ENCODE data around the gene PAPOLA. TPM values are rescaled to one million over a fixed set of nuclear protein-coding genes. Genes with fewer than 3 reads are reported as not detected.

Gene PAPOLA
- polyA plus RNA-seq, 3 donors: 193 to 254 (median 210) TPM

DNA sequence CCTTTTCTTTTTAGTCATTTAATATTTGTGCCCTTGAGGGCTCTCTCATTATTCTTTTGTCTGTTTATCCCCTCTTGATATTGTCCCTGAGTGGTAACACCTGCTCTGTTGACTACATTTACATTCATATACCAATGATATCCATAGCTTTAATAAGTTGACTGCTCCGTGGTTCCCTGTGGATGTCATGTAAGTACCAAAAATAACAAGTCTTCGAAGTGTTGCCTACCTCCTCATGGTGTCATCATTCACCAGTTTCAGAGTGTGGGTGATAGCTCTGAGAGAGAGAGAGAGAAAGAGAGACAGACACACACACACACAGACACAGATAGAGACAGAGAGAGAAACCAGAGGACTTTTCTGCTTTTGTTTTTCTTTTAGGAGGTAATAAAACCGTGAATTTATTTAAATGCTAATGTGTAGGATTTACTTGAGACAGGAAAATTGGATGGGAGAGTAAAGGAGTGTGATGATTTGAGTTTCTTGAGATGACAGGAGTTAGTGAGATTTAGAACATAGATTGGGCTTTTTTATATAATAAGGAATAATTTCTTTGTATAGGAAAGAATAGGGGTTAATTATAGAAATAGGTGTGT is 52.2 kb downstream of the PAPOLA start:
- DNase-seq: no peak

DNA sequence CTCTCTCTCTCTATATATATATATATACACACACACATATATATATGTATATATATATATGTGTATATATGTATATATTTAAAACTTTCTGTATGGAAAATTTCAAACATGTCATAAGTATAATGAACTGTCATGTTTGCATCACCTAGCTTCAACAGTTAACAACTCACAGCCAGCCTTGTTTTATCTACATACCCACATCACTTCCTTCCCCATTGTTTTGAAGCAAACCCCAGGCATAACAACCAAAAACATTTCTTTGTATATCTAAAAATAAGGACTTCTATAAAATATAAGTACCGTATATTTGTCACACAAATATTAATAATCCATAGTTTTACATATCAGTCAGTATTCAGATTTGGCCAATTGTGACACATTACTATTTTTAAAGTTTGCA is 57.4 kb downstream of the PAPOLA start:
- no peak for DNase-seq

DNA sequence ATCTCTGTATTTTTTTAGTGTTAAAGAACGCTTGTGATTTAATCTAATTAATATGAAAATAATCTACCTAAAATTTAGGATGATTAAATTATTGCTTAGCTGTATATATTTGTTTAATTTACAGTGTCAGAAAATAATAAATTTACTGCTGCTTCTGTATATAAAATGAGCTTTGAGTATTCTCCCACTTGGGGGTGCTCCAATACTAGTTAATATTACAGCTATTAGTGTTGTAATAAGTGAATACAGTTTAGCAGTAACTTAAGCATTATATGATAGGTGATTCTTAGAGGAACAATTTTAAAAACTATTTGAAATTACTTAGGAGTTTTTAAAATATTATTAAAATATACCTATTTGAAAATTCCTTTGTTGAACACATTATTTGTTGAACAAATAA is 62.2 kb downstream of the PAPOLA start:
- no peak for DNase-seq

DNA sequence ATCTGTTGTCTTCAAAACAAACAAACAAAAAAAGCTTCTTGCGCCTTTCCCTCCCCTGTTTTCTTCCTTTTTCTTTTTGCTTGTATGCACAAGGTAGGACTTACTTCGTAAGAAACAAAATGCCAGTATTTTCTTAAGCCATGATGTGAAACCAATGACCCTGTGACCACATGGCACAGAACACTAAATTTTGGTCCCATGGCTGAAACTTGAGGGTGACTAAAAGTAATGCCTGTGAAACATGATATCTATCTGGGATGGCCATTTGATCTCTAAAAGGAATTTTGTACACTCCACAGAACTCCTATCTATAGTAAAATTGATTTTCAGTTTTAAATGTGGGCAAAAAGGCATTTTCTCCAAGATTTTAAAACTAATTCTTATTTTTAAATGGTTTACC is 63.6 kb downstream of the PAPOLA start:
- DNase-seq: peak; percentile 42

DNA sequence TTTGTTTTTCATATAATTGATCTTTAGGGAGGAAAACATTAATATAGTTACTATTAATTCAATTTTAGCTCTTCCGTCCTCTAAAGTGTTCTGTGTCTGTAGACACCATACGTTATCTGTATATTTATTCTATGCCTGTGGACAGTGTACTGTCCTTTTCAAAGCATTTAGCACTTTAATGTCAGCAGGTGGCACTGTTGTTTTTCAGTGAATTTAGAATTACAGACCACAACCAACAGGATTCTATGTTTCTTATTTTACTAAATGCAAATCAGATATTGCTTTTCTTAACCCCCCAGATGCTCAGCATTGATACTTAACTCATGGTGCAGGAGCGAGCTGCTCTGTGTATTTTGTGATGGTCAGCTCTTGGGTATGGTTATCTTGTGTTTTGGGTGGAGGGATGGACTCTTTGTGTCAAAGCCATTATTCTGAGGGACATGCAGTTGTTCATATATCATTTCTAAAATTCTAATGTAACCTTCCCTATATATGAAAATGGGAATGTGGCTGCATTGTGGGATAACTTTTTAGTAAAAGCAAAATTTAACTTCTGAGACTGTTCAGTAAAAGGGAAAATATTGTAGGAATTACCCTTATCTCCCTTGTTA is 65.2 kb downstream of the PAPOLA start:
- DNase-seq: no peak

DNA sequence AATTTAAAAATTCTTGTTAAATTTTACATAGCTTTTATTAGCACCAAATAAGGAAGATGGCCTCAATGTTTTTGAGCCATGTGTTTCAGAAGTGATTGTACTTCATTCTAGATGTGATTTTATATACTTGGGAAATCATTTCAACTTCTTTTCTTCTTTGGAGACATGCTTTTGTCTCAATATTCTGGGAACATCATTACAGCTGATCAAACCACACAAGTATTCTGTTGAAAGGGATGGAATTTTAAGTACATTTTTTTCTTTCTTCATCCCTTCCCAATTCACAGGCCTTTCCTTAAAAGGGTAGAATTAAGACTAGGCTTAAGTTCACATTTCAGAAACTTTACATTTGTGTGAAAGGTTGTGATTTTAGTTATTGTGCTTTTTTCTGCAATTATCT is 66.4 kb downstream of the PAPOLA start:
- no peak for DNase-seq

DNA sequence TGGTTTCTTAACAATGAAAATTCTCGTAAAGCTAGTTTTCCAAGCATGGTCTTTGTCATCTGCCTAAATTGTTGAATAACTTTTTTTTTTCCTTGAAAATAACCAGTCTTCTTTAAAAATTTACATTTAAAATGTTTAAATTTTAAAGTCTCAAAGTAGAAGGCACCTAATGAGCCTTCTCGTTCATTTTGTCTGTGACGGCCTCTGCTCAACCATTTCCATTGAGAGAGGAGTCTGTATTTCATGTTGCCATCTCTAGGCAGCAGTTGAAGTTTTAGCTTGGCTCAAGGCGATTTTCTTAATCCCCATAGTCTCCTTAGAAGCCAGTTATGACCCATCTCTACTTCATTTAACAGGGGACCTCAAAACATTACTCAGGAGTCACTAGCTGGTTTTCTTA is 69.1 kb downstream of the PAPOLA start:
- no peak for DNase-seq

DNA sequence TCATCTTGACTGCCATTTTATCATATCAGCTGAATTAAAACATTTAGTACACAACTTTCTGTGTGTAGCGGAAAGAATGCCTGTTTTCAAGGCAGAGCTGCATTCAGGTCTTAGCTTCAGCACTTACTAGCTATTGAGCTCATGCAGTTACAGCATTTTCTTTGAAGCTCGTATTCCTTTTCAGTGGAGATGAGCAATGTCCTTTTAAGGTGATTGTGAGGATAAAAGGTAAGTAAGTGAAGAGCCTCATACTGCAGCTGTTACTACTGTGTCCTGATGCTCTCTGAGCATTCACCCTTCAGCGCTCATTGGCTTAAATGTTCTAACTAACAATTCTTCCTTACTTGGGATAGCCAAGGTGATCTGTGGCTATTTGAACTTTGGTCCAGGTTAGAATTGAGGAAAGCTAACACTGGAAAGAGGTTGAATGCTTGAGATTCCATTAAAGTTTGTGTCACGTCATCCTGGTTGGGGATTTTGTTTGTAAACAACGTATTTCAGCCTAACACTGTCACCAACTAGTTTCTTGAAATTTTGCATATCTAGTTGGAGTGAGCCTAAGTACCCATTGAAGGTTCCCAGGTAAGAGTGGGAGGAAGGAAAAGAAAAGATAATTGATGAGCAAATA is 71.4 kb downstream of the PAPOLA start:
- no peak for DNase-seq

DNA sequence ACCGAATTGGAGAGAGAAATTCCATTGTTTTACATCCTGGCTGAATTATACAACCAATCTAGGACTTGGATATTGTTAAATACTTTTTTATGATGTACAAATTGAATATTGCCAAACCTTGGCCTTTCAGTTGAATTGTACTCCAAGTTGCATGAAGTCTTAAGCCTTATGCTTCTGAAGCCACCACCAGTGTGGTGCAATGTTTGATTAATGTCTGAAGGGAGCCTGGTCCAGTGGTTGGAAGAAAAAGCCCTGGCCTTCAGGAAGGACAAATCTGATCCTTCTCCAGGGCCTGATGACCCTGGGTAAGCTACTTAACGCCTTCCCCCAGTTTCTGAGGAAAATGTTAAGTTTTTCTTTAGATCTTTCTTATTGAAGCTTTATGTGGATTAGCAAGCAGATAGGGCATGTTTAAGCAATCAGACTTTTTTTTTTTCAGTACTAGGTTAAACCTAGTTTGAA is 72.0 kb downstream of the PAPOLA start:
- DNase-seq: no peak

DNA sequence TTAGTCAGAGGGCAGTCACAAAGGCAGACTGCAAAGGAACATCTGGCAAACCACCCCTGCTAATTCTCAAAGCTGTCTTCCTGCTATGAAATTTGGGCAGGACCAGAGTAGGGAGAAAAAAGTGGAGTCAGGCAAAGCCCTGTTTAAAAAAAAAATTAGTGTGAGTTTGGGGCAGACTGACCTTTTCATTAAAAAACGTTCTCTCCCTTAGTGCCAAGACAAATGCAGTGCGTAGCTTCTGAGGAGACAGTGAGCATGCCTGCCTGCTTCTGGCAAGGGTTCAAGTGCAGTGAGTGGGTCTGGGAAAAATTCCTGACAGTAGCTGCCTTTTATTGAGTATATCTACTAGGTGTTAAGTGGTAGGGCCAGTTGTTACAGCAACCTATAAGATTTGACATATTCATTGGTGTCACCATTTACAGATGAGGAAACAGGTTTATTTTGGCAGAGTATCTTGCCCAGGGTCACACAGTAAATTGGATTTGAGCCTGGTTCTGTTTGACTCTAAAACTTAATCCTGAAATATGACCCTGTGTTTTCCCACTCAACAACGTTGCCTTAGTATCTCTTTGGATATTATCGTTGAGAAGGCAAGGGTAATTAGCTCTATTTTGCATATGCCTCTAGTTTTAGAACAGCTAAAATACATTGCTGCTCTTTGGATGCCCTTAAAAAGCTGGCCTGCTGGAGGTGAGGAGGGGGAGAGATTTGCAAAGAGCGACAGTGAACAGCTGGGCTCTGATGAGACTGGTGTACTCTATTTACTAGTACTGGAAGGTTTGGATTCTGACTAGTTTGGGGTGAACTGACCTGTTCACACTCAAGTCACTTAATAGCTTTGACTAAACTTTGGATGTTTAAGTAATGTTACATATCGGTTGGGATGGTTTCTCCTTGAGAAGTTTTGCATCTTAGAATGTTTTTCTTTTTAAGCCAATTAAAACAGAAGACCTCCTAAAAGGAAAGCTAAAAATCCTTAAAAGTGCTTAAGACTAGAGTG is 72.8 kb downstream of the PAPOLA start:
- DNase-seq: no peak

DNA sequence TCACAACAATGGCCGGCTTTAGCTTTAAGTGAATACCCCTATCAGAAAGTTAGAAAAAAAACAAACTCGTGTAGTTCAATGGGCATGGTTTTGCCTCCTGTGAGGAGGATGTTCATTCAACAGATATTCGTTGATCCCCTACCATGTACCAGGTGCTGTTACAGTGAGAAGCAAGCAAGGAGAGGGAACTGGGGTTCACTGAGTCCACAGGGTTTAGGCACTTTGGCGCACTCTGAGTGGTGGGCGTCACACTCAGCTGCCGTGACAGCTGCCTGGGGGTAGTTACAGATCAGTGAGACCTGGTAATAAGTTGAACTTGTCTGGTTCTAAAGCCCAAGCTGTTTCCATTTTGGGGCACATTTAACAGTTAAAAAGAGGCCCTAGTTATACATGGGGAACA is 74.2 kb downstream of the PAPOLA start:
- DNase-seq: no peak

DNA sequence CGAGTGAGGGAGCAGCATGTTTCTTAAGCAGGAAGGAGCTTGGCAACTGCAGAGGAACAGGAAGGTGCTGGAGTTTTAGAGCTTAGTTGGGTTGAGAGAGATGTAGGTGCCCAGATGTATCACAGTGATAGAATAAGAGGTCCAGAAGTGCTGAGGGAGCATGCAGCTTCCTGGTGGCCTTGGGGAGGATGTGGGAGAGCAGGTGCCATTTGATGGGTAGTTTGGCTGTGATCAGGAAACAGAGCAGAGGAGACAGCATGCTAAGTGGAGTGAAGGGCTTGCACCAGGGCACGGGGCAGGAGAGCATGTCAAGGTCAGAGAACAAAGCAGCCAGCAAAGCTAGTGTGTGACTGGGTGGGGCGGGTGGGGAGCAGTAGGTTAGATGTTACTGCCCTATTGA is 74.8 kb downstream of the PAPOLA start:
- DNase-seq: no peak

DNA sequence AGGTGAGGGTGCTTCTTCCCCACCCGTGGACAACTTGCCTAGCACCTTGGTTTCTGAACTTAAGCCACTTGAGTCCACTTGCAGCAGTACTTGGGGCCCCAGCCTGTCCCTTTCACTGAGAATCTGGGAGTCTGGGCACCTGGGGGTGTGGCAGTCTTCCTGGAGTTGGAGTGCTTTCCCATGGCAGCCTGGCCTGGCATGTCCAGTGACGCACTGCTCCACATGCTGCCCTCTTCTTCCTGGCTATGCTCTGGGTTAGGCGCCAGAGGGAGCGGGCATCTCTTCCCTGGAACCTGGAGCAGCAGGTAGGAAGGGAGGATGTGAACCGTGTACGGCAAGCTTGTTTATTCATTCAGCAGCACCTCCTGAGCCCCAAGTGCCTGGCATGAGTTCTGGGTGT is 76.4 kb downstream of the PAPOLA start:
- no peak for DNase-seq

DNA sequence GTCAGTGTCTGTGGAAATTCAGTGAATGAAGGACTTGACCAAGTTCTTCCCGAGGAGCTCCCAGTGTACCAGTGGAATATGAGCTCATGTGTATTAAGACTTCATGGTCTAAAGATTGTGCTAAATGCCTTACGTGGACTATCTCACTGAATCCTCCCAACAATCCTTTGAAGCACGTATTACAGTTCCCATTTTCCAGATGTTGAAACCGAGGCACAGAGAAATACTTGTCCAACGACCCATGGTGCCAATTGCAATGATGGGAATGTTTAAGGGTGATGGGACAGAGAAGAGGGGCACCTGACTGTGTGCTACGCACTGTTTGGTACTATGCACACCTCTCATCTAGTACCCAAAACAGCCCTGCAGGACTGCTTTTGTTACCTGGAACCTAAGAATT is 77.2 kb downstream of the PAPOLA start:
- DNase-seq: no peak

DNA sequence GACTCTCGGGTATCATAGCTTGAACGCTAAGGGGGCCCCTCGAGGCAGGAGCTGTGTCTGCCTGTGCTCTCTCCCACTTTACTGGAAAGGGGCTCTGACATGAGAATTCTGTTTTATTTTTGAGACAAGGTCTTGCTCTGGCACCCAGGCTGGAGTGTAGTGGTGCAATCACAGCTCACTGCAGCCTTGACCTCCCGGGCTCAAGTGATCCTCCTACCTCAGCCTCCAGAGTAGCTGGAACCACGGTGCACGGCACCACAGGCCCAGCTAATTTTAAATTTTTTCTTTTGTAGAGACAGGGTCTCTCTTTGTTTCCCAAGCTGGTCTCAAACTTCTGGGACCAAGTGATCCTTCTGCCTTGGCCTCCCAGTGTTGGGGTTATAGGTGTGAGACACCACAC is 77.7 kb downstream of the PAPOLA start:
- DNase-seq: no peak

DNA sequence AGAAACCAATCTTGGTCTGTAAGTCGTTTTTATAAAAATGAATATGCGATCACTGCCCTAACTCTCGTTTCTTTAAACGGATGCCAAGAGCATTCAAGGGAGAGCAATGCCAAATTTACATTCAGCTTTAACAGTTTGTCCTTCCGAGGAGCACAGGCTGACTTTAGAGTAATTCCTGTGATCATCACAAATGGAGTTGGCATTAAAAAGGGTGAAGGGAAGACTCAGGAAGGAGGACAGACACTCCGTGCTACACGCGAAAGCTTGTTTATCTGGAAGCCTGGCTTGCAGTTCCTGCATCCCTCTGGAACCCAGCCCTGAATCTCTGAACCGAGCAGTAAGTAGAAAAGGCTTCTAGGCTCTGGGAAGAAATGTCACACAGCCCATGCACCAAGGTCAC is 78.4 kb downstream of the PAPOLA start:
- no peak for DNase-seq

DNA sequence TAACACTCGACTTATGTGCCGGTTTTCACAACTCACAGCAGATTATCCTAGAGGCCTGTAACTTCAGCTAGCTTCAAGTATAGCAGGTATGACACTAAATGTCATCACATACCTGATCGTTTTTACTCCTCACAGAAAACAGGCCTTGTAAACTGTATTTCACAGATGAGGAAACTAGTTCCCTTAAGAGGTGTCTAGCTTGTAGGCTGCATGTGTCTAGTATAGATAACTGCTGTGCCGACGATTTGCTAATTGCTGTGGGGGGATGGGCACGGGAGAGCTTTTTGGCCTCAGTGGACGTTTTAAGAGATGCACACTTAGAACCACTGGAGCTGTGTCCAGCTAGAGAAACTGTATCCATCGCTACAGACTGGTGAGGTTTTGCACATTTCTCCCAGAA is 78.8 kb downstream of the PAPOLA start:
- DNase-seq: no peak

DNA sequence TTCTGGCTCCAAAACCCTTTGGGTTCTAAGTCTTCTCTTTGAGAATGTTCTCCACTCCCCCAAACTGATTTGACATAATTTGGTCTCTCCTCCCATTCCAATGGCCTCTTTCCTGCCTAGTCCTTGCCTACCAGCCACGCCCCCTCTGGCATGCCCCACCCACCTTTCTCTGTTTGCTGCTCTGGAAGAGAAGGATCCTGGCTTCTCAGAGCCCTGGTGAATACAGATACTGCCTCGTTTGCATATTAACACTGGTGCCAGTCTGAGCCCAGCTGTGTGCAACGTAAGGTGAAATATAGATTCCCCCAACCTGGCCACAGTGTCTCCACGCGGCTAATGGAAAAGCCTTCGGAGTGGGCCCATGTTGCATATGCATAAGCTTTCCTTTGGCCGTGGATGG is 79.7 kb downstream of the PAPOLA start:
- no peak for DNase-seq

DNA sequence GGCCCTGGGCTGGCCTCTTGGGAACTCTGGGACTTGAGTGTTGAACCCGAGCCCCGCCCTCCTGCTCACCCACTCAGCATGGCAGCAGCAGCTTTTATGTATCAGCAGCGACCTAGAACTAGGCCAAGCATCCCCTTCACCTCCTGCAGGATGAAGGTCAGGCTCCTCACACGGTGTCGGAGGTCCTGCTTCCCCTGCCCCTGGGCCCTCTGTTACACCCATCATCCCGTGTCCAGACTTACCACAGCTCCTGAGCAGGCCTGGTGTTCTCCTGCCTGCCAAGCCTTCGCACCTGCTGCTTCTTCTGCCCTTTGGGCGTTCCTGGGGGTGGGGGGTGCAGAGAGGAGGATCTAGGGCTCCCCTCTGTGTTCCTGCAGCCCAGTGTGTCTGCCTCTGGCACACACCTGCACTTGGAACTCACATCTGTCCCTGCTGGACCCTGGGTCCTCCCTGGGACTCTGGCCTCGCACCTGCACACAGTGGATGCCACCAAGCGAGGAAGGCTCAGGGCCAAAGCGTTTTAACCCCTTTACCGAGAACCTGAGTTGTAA is 80.3 kb downstream of the PAPOLA start:
- DNase-seq: no peak

DNA sequence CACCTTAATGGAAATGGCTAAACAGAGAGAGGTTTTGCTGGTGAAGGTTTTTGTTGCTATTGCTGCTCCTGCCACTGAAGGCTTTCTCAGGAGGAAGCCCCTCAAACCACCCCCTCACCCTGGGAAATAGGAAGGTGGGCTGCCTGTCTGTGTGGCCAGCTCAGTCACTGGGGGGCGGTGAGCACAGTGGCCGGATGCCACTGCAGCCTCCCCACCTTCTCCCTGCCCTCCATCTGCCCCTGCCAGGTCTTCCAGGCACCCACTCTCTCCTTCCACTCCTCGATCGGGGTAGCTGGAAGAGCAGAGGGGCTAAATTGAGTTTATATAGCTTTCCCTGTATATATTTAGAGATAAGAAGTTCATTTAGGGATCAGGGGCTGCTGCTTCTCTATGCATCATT is 80.8 kb downstream of the PAPOLA start:
- DNase-seq: no peak

DNA sequence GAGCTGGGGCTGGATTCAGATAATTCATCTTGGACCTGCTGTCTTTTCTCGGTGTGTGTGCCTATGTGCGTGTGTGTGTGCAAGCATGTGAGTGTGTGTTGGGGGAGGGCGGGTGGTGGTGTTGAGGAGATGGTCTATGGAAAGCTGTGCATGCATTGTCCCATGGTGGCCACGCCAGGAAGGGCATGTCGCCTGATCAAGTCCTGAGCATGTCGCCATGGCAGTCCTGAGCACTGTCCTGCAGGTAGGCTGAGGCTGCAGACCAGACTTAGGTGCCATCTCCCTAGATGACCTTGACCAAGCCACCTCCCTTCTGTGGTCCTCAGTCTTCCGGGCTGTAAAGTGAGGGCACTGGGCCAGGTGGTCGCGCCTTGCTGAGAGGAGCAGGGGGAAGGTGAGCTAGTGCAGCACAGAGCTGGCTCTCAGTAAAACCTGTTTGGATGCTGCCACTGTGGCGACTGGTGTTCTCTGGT is 81.4 kb downstream of the PAPOLA start:
- DNase-seq: no peak
